AG04449 (cell line): ENCODE data around the gene ABCC5.

ENCODE experiments used
- CTCF ChIA-PET: fragments of 350-600 bp; formaldehyde crosslinking; extraction: SDS; loops from one replicate; lab custom pipeline; 2021; ENCODE audit warnings: antibody characterized with exemption; lab: Yijun Ruan, JAX
- POLR2A ChIA-PET: fragments of 400-600, 350-600 bp; formaldehyde crosslinking; extraction: SDS; loops from one replicate; lab custom pipeline; 2020; ENCODE audit warnings: antibody characterized with exemption, inconsistent platforms; lab: Yijun Ruan, JAX
- DNase-seq: peaks from one replicate; pipeline ENCODE4 v3.0.0-alpha.2; 2010; ENCODE audit warnings: low read depth, low spot score
- H3K4me3 ChIP-seq: 2 replicates; pipeline ENCODE4 v1.5.1; 2011; ENCODE audit warnings: low read depth, mild to moderate bottlenecking, control low read depth, low read length
- CTCF ChIP-seq: IDR thresholded peaks from one replicate; pipeline ENCODE4 v1.5.1; 2011; ENCODE audit warnings: mild to moderate bottlenecking, moderate library complexity, low read length, control low read depth, inconsistent platforms; ENCODE audit not compliant: insufficient read depth; ENCODE audit errors: missing control alignments

The ABCC5 gene

GRCh38 chr3:183909030-183909600 lies 108.6 kb downstream of the ABCC5 start:
- H3K4me3 ChIP-seq: no peak overlapping the region
- ChIA-PET POLR2A (no interaction called here), CTCF (interaction anchor here (0.6 to 1.1 kb wide), 2 partner anchors 14 to 107 kb away, joined by 3 read pairs; no protein-coding TSS in a partner anchor)
- DNase-seq: no peak
- TF ChIP-seq CTCF: no peak

GRCh38 chr3:183907911-183908331 lies 109.8 kb downstream of the ABCC5 start:
- POLR2A ChIA-PET: no interaction called here
- H3K4me3 ChIP-seq: no peak overlapping the region
- no peak for DNase-seq
- no peak for TF ChIP-seq CTCF
- CTCF ChIA-PET: interaction anchor here (1.1 to 1.3 kb wide), 3 partner anchors 12 to 110 kb away, joined by 3 to 5 read pairs (median 3); no protein-coding TSS in a partner anchor

- ChIA-PET CTCF (interaction anchor here (1.1 to 1.3 kb wide), 2 partner anchors 12 to 111 kb away, joined by 3 to 5 read pairs; no protein-coding TSS in a partner anchor), POLR2A (no interaction called here)
- TF ChIP-seq CTCF: no peak
- DNase-seq: no peak
- no peak overlapping the region for H3K4me3 ChIP-seq
These were observed 110.5 kb downstream of the ABCC5 start for GRCh38 chr3:183907176-183907575.

- no peak overlapping the region for H3K4me3 ChIP-seq
- CTCF ChIA-PET: interaction anchor here (0.6 to 1.5 kb wide), 9 partner anchors 8 to 345 kb away, joined by 3 to 12 read pairs (median 3); partner anchors contain the start of gene ABCC5
- POLR2A ChIA-PET: no interaction called here
- no peak for TF ChIP-seq CTCF
- no peak for DNase-seq
These were observed 111.3 kb downstream of the ABCC5 start for GRCh38 chr3:183906234-183906921.

GRCh38 chr3:183904833-183905780 lies 112.6 kb downstream of the ABCC5 start:
- CTCF ChIA-PET: interaction anchor here (0.6 to 1.9 kb wide), 11 partner anchors 9 to 432 kb away, joined by 3 to 12 read pairs (median 4); partner anchors contain the start of genes ABCC5 and EEF1AKMT4
- no peak for DNase-seq
- H3K4me3 ChIP-seq: no peak overlapping the region
- POLR2A ChIA-PET: no interaction called here
- TF ChIP-seq CTCF: no peak
